GM12864 (cell line): ENCODE measurements around the gene CASR.

Experiments used
- DNase-seq: peaks from one replicate; pipeline ENCODE4 v3.0.0-alpha.2; 2011; ENCODE audit warnings: low read depth
- H3K4me3 ChIP-seq: 2 replicates; pipeline ENCODE4 v1.5.1; 2011; ENCODE audit warnings: mild to moderate bottlenecking, low read depth, low read length, control low read depth
- CTCF ChIP-seq: IDR thresholded peaks from 2 replicates; pipeline ENCODE4 v1.5.1; 2011; ENCODE audit warnings: low read depth, mild to moderate bottlenecking, moderate library complexity, low read length, control low read depth, inconsistent platforms; ENCODE audit errors: missing control alignments

CASR gene

GRCh38 chr3:122325769-122326168 lies 142.3 kb downstream of the CASR start:
- H3K4me3 ChIP-seq: no peak overlapping the region
- TF ChIP-seq CTCF: no peak
- no peak for DNase-seq

GRCh38 chr3:122331886-122332285 lies 148.4 kb downstream of the CASR start:
- DNase-seq: no peak
- H3K4me3 ChIP-seq: no peak overlapping the region
- no peak for TF ChIP-seq CTCF

GRCh38 chr3:122332551-122332950 lies 149.1 kb downstream of the CASR start:
- no peak for DNase-seq
- no peak overlapping the region for H3K4me3 ChIP-seq
- no peak for TF ChIP-seq CTCF
